ENCODE data around the gene IRAK1.
"Not testable (repeated sequence)": the region's sequence is repeated elsewhere in the genome, so short reads cannot be mapped to it uniquely, and the experiment has no call there.

Gene IRAK1

DNA sequence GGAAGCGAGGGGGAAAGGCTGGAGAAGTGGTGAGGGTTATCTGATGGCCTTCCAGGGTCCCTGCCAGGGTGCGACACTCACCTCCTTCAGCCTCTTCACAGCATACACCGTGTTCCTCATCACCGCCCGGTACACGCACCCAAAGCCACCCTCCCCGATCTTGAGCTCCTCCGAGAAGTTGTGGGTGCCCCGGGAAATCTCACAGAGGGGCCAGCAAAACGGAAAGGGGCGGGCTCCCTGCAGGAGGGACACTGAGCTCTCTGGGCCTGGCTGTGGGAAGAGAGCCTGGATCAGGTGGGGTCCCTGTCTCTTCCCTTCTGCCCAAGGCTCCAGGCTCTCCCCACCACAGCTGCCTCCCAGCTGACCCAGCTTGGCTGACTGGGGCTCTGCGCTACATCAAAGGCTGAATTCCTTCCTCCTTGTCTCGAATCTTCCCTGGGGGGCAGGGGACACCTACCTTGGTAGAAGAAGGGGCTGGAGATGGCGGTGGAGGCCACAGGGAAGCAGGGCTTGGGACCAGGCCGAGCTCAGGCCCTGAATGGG, 1.1 kb downstream of the IRAK1 start:
- DNase-seq = no peak

DNA sequence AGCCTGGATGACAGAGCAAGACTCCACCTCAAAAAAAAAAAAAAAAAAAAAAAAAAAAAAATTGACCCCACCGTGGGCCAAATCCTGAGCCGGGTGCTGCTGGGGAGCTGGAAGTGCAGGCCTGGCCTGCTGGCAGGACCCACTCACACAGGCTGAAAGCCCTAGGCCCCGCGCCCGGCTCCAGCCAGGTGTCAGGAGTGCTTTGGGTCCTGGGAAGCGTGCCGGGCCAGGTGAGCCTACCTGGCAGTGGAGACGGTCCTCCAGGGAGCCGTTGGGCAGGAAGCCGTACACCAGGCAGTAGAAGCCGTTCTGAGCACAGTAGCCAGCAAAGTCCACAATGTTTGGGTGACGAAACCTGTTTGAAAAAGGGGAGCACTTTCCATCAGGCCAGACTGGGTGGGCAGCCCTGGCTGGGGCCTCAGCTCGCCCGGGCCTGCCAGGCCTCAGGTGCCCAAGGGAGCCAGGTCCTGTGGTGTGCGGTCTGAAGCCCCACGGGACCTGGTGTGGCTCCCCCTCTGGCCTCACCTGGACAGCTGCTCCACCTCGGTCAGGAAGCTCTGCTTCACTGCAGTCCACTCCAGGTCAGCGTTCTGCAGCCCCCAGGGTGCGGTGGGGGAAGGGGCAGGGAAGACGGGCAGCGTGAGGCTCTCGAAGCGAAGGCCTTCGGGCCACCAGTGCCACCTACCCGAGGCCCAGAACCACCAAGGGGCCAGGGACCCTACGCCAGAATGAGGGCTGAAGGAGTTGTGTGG, 1.8 kb downstream of the IRAK1 start:
- no peak for DNase-seq

GRCh38 chrX:154016366-154017076, 3.2 kb downstream of the IRAK1 start:
- peak; percentile 17 for DNase-seq

GRCh38 chrX:154015581-154016264, 4.0 kb downstream of the IRAK1 start:
- no peak for DNase-seq

DNA sequence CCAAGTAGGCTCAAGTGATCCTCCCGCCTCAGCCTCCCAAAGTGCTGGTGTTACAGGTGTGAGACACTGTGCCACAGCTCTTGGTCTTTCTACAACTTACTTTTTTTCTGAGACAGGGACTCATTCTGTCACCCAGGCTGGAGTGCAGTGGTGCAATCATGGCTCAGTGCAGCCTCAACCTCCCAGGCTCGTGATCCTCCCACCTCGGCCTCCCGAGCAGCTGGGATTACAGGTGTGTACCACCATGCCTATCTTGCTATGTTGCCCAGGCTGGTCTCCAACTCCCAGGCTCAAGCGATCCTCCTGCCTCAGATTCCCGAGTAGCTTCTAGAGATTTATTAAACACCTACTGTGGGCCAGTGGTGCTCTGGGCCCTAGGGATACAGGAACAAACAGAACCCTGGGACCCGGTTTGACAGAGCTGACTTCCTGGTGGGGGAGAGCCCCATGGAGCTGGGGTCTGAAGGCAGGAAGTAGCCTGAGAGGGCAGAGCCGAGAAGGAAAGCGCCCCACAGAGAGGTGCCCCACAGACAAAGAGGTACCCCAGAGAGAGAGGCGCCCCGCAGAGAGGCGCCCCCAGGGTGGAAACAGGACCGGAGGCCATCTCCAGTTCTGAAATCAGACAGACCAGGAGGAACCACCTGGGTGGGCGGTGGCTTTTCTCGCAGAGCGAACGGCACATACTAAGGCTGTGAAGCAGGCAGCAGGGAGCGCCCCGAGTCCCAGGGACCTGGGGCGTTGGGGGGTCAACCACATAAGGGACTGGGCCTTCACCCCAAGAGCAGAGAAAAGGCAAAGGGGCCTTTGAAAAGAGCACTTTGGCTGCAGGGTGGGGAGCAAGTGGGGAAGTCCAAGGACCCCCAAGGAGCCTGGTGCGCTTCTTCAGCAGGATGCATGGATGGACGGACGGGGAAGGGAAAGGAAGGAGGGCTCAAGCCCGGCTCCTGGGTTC, 5.0 kb downstream of the IRAK1 start:
- no peak for DNase-seq

DNA sequence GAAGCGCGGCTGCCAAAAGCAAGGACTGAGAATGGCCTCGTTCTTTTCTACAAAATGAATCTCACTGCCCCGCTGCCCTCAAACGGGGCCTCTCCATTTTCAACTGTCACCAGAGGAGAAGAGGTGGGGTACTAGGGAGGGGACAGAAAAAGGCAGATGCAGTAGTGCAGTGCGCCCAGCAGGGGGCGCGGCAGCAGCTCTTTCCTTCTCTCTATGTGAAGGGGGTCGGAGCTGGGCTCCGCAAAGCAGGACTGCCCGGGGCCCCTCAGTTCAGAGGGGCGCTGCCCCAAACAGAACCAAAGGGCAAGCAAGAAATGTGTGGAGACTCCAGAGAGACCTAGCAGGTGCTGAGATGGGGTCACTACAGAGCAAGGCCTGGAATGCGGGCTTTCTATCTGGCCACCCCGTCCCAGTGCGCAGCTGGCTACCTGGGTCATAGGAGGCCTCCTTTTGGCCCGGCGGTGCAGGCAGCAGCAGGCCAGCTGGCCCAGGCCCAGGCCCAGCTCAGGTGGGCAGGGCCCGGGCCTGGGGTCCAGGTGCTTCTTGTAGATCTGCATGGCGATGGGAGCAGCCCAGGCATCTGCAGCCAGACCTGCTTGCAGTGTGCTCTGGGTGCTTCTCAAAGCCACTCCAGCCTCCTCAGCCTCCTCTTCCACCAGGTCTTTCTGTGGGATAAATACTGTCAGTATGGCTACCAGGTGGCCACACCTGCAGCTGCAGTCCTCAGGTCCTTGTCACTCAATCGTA, 5.9 kb downstream of the IRAK1 start:
- DNase-seq = peak; percentile 61

- DNase-seq = no peak
Measured at GRCh38 chrX:154013001-154013421, 6.7 kb downstream of the IRAK1 start.

DNA sequence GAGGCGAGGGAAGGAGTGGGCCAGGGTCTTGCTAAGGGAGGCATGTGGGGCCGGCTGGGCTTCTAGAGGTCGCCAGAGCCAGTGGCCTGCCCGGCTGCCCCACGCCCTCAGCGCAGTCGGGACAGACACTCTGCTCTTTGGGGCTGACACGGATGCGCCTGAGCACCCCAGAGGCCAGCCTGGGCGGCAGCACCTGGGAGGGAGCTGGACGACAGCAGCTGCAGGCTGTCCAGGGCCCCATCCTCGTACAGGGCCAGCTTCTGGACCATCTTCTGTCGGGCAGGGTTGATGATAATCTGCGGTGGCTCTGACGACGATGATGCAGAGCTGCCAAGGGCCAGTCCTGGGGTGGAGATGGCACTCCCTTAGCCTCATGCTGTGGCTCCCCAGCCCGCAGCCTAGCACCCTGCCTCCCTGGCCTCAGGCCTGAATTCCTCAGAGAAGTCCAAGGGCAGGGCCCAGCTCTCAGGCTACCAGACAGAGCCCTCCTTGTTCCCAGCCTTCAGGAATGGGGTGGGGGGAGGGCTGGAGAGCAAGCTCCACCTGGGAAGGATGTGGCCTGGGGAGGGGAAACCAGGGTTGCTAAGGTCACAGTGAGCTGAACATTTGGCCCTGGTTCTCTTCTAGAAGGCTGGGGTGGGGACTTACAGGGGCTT, 7.2 kb downstream of the IRAK1 start:
- DNase-seq = no peak

- no peak for DNase-seq
Measured at GRCh38 chrX:154011376-154012335, 8.0 kb downstream of the IRAK1 start.

DNA sequence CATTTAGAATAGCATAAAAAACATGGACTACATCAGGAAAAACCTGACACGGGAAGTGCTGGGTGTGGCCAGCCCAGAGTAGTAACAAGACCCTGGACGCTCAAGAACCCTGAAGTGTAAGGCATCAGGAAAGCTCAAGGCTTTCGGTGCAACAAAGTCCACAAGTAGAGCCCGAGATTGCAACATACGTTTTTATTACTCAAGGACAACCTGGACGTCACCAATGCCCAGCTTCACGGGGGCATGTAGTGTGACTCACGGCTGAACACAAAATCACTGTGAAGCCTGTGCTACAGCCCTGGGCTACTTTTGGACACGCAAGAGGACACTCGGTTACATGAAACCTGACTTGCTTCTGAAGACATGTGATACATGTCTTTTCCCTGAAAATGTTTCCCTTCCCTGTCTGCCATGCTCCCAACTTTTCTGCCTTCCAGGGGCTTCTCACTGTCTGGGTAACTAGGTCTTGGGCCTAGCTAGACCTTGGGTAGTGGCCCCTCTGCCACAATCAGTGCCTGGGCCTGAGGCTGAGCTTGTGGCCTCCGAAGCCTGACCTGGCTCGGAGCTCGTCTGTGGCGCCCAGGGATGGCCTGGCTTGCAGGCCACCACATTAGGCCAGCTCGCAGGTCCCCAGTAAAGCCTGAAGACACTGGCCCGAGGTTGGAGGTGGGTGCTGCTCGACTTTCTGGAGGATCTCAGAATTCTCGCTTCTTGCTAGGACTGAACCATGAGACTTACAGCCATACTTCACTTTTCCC, 9.2 kb downstream of the IRAK1 start:
- no peak for DNase-seq

DNA sequence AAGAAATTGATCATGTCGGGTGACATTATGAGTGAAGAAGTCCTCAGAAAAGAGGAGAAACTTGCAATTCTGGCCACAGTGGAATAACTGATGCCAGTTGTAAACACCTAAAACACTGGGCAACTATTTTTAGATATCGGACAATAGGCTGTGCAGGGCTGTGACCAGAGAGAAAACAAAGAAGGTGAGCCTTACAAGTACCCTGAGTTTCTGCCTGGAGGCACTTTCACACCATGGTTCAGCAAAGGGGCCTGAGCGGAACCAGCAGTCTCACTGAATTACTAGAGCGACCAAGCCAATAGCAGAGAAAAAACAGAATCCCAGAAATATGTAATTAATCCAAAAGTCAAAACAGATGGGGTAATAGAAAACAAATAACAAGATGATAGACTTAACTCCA, 11.2 kb downstream of the IRAK1 start:
- no peak for DNase-seq

GRCh38 chrX:154006947-154007346, 12.8 kb downstream of the IRAK1 start:
- DNase-seq = no peak

- no peak for DNase-seq
Measured at GRCh38 chrX:154004315-154004714, 15.4 kb downstream of the IRAK1 start.

GRCh38 chrX:154002215-154002719, 17.4 kb downstream of the IRAK1 start:
- DNase-seq = peak; percentile 94

- peak; percentile 59 for DNase-seq
Measured at GRCh38 chrX:154000051-154000450, 19.7 kb downstream of the IRAK1 start.

DNA sequence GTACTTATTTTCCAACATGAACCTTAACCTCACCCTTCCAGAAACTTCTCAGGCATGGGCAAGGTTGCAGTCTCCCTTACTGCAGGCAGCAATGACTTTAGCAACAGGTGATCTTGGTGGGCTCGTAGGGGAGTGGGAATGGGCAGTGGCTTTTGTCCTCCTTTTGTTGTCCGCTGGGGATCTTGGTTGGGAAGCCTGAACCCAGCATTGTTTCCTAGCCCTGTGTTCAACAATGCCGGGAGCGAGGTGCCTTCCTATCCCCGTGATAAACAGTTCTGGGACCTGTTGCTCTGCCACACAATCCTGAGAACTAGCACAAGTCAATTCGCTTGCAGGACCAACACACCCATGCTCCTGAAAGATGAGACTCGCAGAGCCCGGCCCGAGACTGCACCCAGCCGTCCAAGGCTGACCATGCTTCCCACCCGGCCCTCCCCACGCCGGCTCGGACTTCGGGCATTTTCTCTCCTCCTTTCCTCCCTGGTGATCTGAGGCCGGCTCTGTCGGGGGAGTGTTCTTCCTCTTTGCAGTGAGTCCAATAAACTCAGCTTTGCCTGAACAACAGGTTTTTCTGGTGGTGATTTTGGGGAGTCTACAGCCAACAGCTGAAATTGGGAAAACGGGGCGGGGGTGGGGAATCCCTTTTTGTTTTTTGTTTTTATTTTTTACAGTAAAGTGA, 20.2 kb downstream of the IRAK1 start:
- no peak for DNase-seq

DNA sequence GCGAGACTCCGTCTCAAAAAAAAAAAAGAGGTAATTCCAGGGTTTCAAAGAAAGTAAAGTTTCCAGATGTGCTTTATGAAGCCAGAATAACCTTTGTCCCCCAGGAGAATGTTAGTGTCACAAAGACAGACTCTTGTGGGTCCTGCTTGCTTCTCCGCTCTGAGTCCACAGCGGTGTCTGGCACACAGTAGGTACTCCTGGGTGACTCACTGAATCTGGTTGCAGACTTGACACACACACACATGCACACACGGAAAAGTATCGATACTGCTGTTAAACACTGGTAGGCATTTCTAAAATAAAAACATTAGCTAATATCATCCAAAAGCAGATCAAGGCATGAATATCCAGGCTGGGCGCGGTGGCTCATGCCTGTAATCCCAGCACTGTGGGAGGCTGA, 24.2 kb downstream of the IRAK1 start:
- no peak for DNase-seq

DNA sequence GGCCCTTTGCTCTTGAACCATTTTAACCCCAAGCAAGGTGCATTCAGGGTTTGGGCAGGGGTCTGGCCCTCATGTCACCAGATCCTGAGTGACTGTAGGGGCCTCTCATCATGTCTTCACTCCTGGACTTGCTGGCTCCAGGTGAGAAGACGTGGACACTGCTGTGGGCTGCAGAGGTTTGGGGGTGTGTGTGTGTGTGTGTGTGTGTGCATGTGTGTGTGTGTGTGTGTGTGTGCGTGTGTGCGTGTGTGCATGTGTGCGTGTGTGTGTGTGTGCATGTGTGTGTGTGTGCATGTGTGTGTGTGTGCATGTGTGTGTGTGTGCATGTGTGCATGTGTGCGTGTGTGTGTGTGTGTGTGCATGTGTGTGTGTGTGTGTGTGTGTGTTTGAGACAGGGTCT, 25.3 kb downstream of the IRAK1 start:
- not testable (repeated sequence) for DNase-seq

Data from hematopoietic multipotent progenitor cell treated with erythropoietin and hydrocortisone succinate and interleukin-3 and kit ligand, for 6 days (in vitro differentiated cells).